Mesendoderm (in vitro differentiated cells): ENCODE results near the gene SLC25A15.
A peak's percentile ranks its signal among the peaks of the same experiment; 100 is the strongest.

ENCODE experiments used
- DNase-seq: peaks from one replicate; pipeline ENCODE4 v3.0.0; 2013
- H2AK5ac ChIP-seq: 2 replicates; pipeline ENCODE4 v1.6.1; 2013; ENCODE audit warnings: low read length, inconsistent platforms
- H2BK120ac ChIP-seq: 2 replicates; pipeline ENCODE4 v1.6.1; 2013; ENCODE audit warnings: low read depth, mild to moderate bottlenecking, low read length, moderate library complexity, mixed read lengths
- H2BK15ac ChIP-seq: replicated peaks from 2 replicates; pipeline ENCODE4 v1.6.1; 2013; ENCODE audit warnings: low read depth, mild to moderate bottlenecking, moderate library complexity
- H2BK5ac ChIP-seq: 2 replicates; pipeline ENCODE4 v1.6.1; 2013; ENCODE audit warnings: low read length, inconsistent platforms
- H3K18ac ChIP-seq: 2 replicates; pipeline ENCODE4 v1.6.1; 2013; ENCODE audit warnings: mild to moderate bottlenecking, low read length, mixed read lengths
- H3K23ac ChIP-seq: one replicate; pipeline ENCODE4 v1.6.1; 2013; ENCODE audit warnings: low read length
- H3K27ac ChIP-seq: 2 replicates; pipeline ENCODE4 v1.5.1; 2013; ENCODE audit warnings: low read depth, mild to moderate bottlenecking, inconsistent platforms, low read length, moderate library complexity
- H3K27me3 ChIP-seq: 2 replicates; pipeline ENCODE4 v1.6.1; 2013; ENCODE audit warnings: low read length, control low read depth, mild to moderate bottlenecking, inconsistent platforms; ENCODE audit not compliant: insufficient read depth, poor library complexity
- H3K36me3 ChIP-seq: 2 replicates; pipeline ENCODE4 v1.6.1; 2013; ENCODE audit warnings: low read length, inconsistent platforms; ENCODE audit not compliant: control insufficient read depth, insufficient read depth
- H3K4ac ChIP-seq: one replicate; pipeline ENCODE4 v1.6.1; 2013; ENCODE audit warnings: low read depth, mild to moderate bottlenecking, low read length, moderate library complexity
- H3K4me1 ChIP-seq: 2 replicates; pipeline ENCODE4 v1.6.1; 2013; ENCODE audit warnings: low read depth, low read length, inconsistent platforms; ENCODE audit not compliant: control insufficient read depth
- H3K4me2 ChIP-seq: 2 replicates; pipeline ENCODE4 v1.6.1; 2013; ENCODE audit warnings: low read length
- H3K4me3 ChIP-seq: 2 replicates; pipeline ENCODE4 v1.5.1; 2013; ENCODE audit warnings: mild to moderate bottlenecking, low read length
- H3K56ac ChIP-seq: one replicate; pipeline ENCODE4 v1.6.1; 2013; ENCODE audit warnings: low read length
- H3K79me1 ChIP-seq: 2 replicates; pipeline ENCODE4 v1.6.1; 2013; ENCODE audit warnings: low read length, inconsistent platforms
- H3K79me2 ChIP-seq: 2 replicates; pipeline ENCODE4 v1.6.1; 2013; ENCODE audit warnings: mild to moderate bottlenecking, low read length; ENCODE audit not compliant: control insufficient read depth, insufficient read depth
- H3K9ac ChIP-seq: 2 replicates; pipeline ENCODE4 v1.6.1; 2013; ENCODE audit warnings: low read length, inconsistent platforms
- H4K5ac ChIP-seq: one replicate; pipeline ENCODE4 v1.6.1; 2013; ENCODE audit warnings: low read length
- H4K8ac ChIP-seq: one replicate; pipeline ENCODE4 v1.6.1; 2013; ENCODE audit warnings: low read depth, mild to moderate bottlenecking, control low read depth, low read length, moderate library complexity
- WGBS: extraction: QIAGEN DNeasy Blood & Tissue Kit; methylation state at CpG from one replicate; pipeline ENCODE4 v1.1.7; 2013; ENCODE audit warnings: low lambda C conversion rate, missing lambda C conversion rate; ENCODE audit not compliant: insufficient coverage; ENCODE audit errors: extremely low coverage; 5-methylcytosine and 5-hydroxymethylcytosine counted together

The SLC25A15 gene

DNA sequence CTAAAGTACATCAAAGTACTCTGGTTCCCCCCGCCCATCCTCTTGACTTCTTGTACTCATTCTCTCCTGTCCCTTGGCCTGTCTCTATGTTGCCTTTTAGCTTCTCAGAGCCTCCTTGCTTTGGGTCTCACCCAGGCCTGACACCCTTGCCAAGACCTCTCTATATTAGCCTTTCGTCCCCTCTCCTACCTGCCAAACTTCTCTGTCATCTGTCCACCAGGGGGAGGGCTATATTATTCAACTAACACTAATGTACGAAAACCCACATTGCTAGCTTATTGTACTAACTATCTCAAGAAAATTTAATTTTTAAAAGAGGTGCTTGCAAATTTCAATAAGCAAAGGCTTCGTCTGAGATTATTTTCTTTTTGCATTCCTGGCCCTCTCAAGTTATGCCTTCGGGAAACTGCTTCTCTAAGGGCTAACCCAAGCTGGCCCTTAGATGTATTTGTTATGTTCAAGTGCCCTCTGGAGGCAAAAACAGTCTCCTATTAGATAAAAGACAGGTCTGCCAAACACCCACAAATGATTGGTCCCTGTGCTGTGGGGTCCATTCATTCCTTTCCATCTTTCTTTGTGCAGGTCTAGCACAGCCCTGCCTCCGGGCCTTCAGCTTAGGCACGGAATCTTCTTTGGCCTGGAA lies 12.1 kb upstream of the SLC25A15 start:
- no peak overlapping the region for H3K23ac ChIP-seq
- no CpG with 5 or more reads among the region's 7 CpGs for WGBS
- no peak overlapping the region for H3K18ac ChIP-seq
- H3K4me1 ChIP-seq = no peaks in the 10 kb centered on the region
- no peak overlapping the region for H3K9ac ChIP-seq
- no peak overlapping the region for H2BK5ac ChIP-seq
- H3K56ac ChIP-seq = no peak overlapping the region
- no peak overlapping the region for H3K4ac ChIP-seq
- no peak overlapping the region for H2BK15ac ChIP-seq
- H3K4me2 ChIP-seq = no peak overlapping the region
- no peaks in the 10 kb centered on the region for H3K79me2 ChIP-seq
- no peaks in the 10 kb centered on the region for H3K27me3 ChIP-seq
- H3K79me1 ChIP-seq = no peaks in the 10 kb centered on the region
- no peak overlapping the region for H2AK5ac ChIP-seq
- H4K5ac ChIP-seq = no peak overlapping the region
- DNase-seq = peak; percentile 74
- no peak overlapping the region for H3K27ac ChIP-seq
- H4K8ac ChIP-seq = no peak overlapping the region
- H3K4me3 ChIP-seq = no peak overlapping the region
- no peak overlapping the region for H2BK120ac ChIP-seq
- H3K36me3 ChIP-seq = no peaks in the 10 kb centered on the region

DNA sequence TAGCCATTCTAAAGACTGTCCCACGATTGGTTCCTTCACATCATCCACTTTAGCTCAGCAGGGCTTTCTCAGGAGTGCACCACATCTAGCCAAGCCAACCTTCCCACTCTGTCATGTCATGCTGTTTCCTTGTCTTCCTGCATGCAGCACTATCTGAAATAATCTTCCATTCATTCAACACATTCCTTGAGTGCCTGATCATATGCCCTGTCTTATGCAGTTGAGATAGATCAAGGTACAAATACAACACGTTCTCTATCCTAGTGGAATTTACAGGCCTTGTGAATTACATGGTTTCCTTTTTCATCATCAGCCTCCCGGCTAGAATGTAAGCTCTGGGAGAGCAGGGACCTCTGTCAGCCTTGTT lies 11.6 kb upstream of the SLC25A15 start:
- no peak overlapping the region for H3K56ac ChIP-seq
- no peaks in the 10 kb centered on the region for H3K79me1 ChIP-seq
- DNase-seq = peak; percentile 28
- no peaks in the 10 kb centered on the region for H3K79me2 ChIP-seq
- H3K27me3 ChIP-seq = no peaks in the 10 kb centered on the region
- H3K4me1 ChIP-seq = no peaks in the 10 kb centered on the region
- H4K5ac ChIP-seq = no peak overlapping the region
- no peak overlapping the region for H3K23ac ChIP-seq
- no peak overlapping the region for H3K27ac ChIP-seq
- no peak overlapping the region for H3K18ac ChIP-seq
- no peak overlapping the region for H2AK5ac ChIP-seq
- WGBS = no CpG with 5 or more reads among the region's 3 CpGs
- no peaks in the 10 kb centered on the region for H3K36me3 ChIP-seq
- no peak overlapping the region for H3K4ac ChIP-seq
- no peak overlapping the region for H2BK5ac ChIP-seq
- H2BK15ac ChIP-seq = no peak overlapping the region
- no peak overlapping the region for H3K4me2 ChIP-seq
- H3K9ac ChIP-seq = no peak overlapping the region
- H4K8ac ChIP-seq = no peak overlapping the region
- H2BK120ac ChIP-seq = no peak overlapping the region
- no peak overlapping the region for H3K4me3 ChIP-seq

DNA sequence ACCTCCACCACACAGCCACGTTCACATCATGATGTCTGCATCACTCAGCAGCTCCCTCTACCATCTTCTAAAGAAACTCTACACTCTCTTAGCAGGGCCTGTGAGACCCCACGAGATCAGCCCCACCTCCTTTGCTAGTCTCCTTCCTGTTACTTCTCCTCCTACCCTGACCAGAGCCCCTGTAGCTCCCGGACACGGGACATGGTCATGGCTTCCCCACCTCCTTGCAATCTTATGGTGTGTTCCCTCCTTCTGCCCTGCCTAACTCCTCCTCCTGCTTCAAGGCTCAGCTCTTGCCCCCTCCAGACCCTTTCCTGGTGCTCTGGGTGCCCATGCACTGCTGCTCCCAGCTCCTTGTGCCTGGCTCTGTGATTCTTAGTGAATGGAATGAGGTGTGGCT lies 10.4 kb upstream of the SLC25A15 start:
- Histone ChIP-seq H3K4me2 (no peak overlapping the region), H4K8ac (no peak overlapping the region), H3K4me1 (no peaks in the 10 kb centered on the region), H3K18ac (no peak overlapping the region), H3K79me1 (no peaks in the 10 kb centered on the region), H3K4ac (no peak overlapping the region), H3K9ac (no peak overlapping the region), H2AK5ac (no peak overlapping the region), H2BK120ac (no peak overlapping the region), H4K5ac (no peak overlapping the region), H3K27ac (no peak overlapping the region), H2BK5ac (no peak overlapping the region), H3K36me3 (no peaks in the 10 kb centered on the region), H3K4me3 (no peak overlapping the region), H2BK15ac (no peak overlapping the region), H3K27me3 (no peaks in the 10 kb centered on the region), H3K23ac (no peak overlapping the region), H3K56ac (no peak overlapping the region), H3K79me2 (no peaks in the 10 kb centered on the region)
- peak; percentile 44 for DNase-seq
- no CpG with 5 or more reads among the region's 4 CpGs for WGBS

DNA sequence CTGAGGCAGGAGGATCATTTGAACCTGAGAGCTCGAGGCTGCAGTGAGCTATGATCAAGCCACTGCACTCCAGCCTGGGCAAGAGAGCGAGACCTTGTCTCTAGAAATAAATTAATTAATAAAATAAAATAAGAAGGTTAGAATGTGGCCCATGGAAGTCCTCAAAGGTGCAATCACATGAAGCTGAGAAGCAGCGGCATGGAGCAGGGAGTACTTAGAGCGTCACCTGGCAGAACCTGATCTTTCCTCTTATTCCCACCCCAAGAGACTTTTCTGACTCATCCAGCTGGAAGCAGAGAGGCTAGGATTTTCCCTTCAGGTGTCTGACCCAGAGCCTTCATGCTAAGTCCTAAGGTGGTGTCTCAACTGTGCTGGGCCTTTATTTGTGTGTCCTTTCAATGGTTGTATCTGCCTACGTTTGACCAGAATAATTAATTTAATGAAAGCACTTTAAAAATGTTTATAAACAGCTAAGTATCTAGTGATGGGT lies 9.6 kb upstream of the SLC25A15 start:
- Histone ChIP-seq H3K23ac (no peak overlapping the region), H3K4ac (no peak overlapping the region), H3K9ac (no peak overlapping the region), H2BK5ac (no peak overlapping the region), H2BK120ac (no peak overlapping the region), H3K18ac (no peak overlapping the region), H3K27me3 (no peaks in the 10 kb centered on the region), H4K8ac (no peak overlapping the region), H4K5ac (no peak overlapping the region), H3K56ac (no peak overlapping the region), H3K27ac (no peak overlapping the region), H2BK15ac (no peak overlapping the region), H3K4me3 (no peak overlapping the region), H3K4me1 (no peaks in the 10 kb centered on the region), H2AK5ac (no peak overlapping the region), H3K79me2 (no peaks in the 10 kb centered on the region), H3K36me3 (no peaks in the 10 kb centered on the region), H3K4me2 (no peak overlapping the region), H3K79me1 (no peaks in the 10 kb centered on the region)
- no peak for DNase-seq
- WGBS = no CpG with 5 or more reads among the region's 5 CpGs

DNA sequence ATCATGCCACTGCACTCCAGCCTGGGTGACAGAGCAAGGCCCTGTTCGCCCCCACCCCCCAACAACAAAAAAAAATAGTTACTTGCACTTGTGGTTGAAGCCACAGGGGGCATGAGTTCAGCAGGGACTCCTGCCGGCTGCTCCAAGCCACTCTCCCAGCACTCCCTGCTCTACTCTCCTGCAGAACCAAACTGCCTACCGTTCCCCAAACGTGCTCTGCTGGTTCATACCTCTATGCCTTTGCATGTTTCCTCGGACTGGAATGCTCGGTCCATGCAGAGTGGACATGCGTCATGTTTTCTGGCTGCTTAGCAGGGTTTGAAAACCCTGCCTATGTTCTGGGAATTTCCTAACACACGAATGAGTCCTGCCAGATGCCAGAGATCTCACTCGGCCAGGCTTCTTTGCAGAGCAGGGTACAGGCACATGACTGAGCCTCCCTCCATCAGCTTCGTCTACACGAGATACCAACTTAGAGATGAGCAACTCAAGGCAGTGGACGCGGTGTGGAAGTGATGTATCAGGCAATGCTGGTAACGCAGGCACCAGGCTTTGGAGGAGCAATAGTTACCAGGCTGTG lies 8.5 kb upstream of the SLC25A15 start:
- no peak overlapping the region for H3K4ac ChIP-seq
- H3K23ac ChIP-seq = peak overlapping the region; percentile 25
- H3K4me3 ChIP-seq = no peak overlapping the region
- H3K27me3 ChIP-seq = no peaks in the 10 kb centered on the region
- no peaks in the 10 kb centered on the region for H3K36me3 ChIP-seq
- H3K27ac ChIP-seq = no peak overlapping the region
- H3K9ac ChIP-seq = no peak overlapping the region
- DNase-seq = peak; percentile 54
- H2BK120ac ChIP-seq = no peak overlapping the region
- no CpG with 5 or more reads among the region's 14 CpGs for WGBS
- H3K4me1 ChIP-seq = no peaks in the 10 kb centered on the region
- no peak overlapping the region for H3K4me2 ChIP-seq
- H2AK5ac ChIP-seq = no peak overlapping the region
- H2BK15ac ChIP-seq = no peak overlapping the region
- no peak overlapping the region for H4K5ac ChIP-seq
- no peaks in the 10 kb centered on the region for H3K79me1 ChIP-seq
- no peak overlapping the region for H4K8ac ChIP-seq
- H3K56ac ChIP-seq = no peak overlapping the region
- H3K79me2 ChIP-seq = no peaks in the 10 kb centered on the region
- H3K18ac ChIP-seq = no peak overlapping the region
- no peak overlapping the region for H2BK5ac ChIP-seq

DNA sequence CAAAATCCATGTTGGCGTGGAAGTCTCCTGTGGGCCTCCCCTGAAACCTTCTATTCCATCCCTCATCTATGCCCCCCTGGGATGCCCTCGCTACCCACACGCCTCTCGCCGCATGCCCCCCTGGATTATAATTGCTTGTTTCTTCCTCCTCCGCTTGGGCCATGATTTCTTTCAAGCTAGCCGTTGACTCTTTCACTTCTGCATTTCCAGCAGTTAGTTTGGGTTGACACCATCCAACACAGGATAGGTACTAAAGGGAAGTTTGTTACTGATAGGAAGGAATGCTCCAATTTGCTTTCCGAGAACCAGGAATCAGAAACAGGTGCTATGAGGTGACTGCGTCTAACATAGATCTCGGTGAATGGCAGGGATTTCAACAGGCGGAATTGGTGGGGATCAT lies 7.7 kb upstream of the SLC25A15 start:
- no peak overlapping the region for H3K18ac ChIP-seq
- H4K8ac ChIP-seq = no peak overlapping the region
- H3K56ac ChIP-seq = no peak overlapping the region
- no peaks in the 10 kb centered on the region for H3K36me3 ChIP-seq
- H3K4me3 ChIP-seq = no peak overlapping the region
- no peaks in the 10 kb centered on the region for H3K27me3 ChIP-seq
- H3K4me1 ChIP-seq = no peaks in the 10 kb centered on the region
- H2BK120ac ChIP-seq = no peak overlapping the region
- H3K27ac ChIP-seq = no peak overlapping the region
- no peak overlapping the region for H3K4ac ChIP-seq
- no peak for DNase-seq
- H4K5ac ChIP-seq = no peak overlapping the region
- no peak overlapping the region for H3K4me2 ChIP-seq
- no peaks in the 10 kb centered on the region for H3K79me1 ChIP-seq
- no CpG with 5 or more reads among the region's 11 CpGs for WGBS
- no peak overlapping the region for H2BK5ac ChIP-seq
- no peak overlapping the region for H3K23ac ChIP-seq
- H2BK15ac ChIP-seq = no peak overlapping the region
- no peak overlapping the region for H3K9ac ChIP-seq
- no peaks in the 10 kb centered on the region for H3K79me2 ChIP-seq
- no peak overlapping the region for H2AK5ac ChIP-seq
